GM23338 (cell line): ENCODE data around the gene CHRNB2. TPM values are rescaled to one million over a fixed set of nuclear protein-coding genes. Genes with fewer than 3 reads are reported as not detected.

Experiments used
- ATAC-seq: fragments of 200-7000 bp; cut with Tn5 transposase; 3 replicates; pipeline ENCODE4 v1.9.1; 2020
- DNase-seq: peaks from one replicate; pipeline ENCODE4 v3.0.0-alpha.2; 2015; ENCODE audit warnings: low spot score
- H2AFZ ChIP-seq: fragments of 200-600 bp; sonication (generic); 2 replicates; pipeline ENCODE4 v1.8.0; 2016; ENCODE audit warnings: antibody characterized with exemption, mild to moderate bottlenecking, moderate library complexity
- H3F3A ChIP-seq: fragments of 200-600 bp; sonication (generic); replicated peaks from 2 replicates; pipeline ENCODE4 v1.8.0; 2017; ENCODE audit warnings: antibody characterized with exemption, mixed run types, low read depth
- H3K27ac ChIP-seq: fragments of 200-600 bp; sonication (generic); 2 replicates; pipeline ENCODE4 v1.6.1; 2016; ENCODE audit warnings: low read depth
- H3K27me3 ChIP-seq: fragments of 200-600 bp; sonication (generic); 2 replicates; pipeline ENCODE4 v1.8.0; 2016; ENCODE audit warnings: mild to moderate bottlenecking, mixed run types, moderate library complexity; ENCODE audit not compliant: insufficient read depth
- H3K36me3 ChIP-seq: fragments of 200-600 bp; sonication (generic); 2 replicates; pipeline ENCODE4 v1.8.0; 2016; ENCODE audit warnings: mild to moderate bottlenecking; ENCODE audit not compliant: insufficient read depth
- H3K4me1 ChIP-seq: fragments of 200-600 bp; sonication (generic); 2 replicates; pipeline ENCODE4 v1.8.0; 2016; ENCODE audit warnings: mild to moderate bottlenecking, moderate library complexity; ENCODE audit not compliant: insufficient read depth
- H3K4me2 ChIP-seq: fragments of 200-600 bp; sonication (generic); 2 replicates; pipeline ENCODE4 v1.7.1; 2017; ENCODE audit warnings: mixed run types
- H3K4me3 ChIP-seq: fragments of 200-600 bp; sonication (generic); 2 replicates; pipeline ENCODE4 v1.6.1; 2016; ENCODE audit warnings: mixed run types
- H3K79me2 ChIP-seq: fragments of 200-600 bp; sonication (generic); replicated peaks from 2 replicates; pipeline ENCODE4 v1.8.0; 2017; ENCODE audit warnings: mild to moderate bottlenecking; ENCODE audit not compliant: insufficient read depth
- H3K9me2 ChIP-seq: fragments of 200-600 bp; sonication (generic); 2 replicates; pipeline ENCODE4 v1.8.0; 2017; ENCODE audit not compliant: insufficient read depth
- H4K20me1 ChIP-seq: fragments of 200-600 bp; sonication (generic); replicated peaks from 2 replicates; pipeline ENCODE4 v1.8.0; 2017; ENCODE audit warnings: mild to moderate bottlenecking; ENCODE audit not compliant: insufficient read depth
- H3K27ac Mint-ChIP-seq: 2 replicates; pipeline ENCODE4 v1.8.0; 2020; ENCODE audit warnings: inconsistent platforms, mild to moderate bottlenecking, moderate library complexity, mixed read lengths
- H3K27me3 Mint-ChIP-seq: 3 replicates; pipeline ENCODE4 v1.8.0; 2022; ENCODE audit warnings: low read depth, mild to moderate bottlenecking, moderate library complexity, mixed read lengths, inconsistent platforms; ENCODE audit not compliant: insufficient read depth, poor library complexity
- H3K36me3 Mint-ChIP-seq: 3 replicates; pipeline ENCODE4 v1.8.0; 2021; ENCODE audit warnings: low read depth, mild to moderate bottlenecking, inconsistent platforms, moderate library complexity, mixed read lengths
- H3K4me1 Mint-ChIP-seq: 3 replicates; pipeline ENCODE4 v1.8.0; 2020; ENCODE audit warnings: mild to moderate bottlenecking, inconsistent platforms, mixed read lengths
- H3K4me3 Mint-ChIP-seq: 3 replicates; pipeline ENCODE4 v1.8.0; 2021; ENCODE audit warnings: moderate library complexity, mild to moderate bottlenecking, inconsistent platforms, mixed read lengths
- H3K9me3 Mint-ChIP-seq: 3 replicates; pipeline ENCODE4 v1.8.0; 2020; ENCODE audit warnings: moderate library complexity, mild to moderate bottlenecking, inconsistent platforms, mixed read lengths
- CREB1 ChIP-seq: fragments of 250-450 bp; sonication (Bioruptor Pico); IDR thresholded peaks from 2 replicates; pipeline ENCODE4 v1.5.0; 2020; ENCODE audit warnings: low read depth, mild to moderate bottlenecking, moderate library complexity
- CTCF ChIP-seq, 2 experiments: fragments of 200-600 bp in 1 of 2; sonication (generic) in 1 of 2; conservative IDR thresholded peaks; 2 replicates each; pipeline versions ENCODE4 v1.5.1 to v1.6.1; 2016 to 2017; ENCODE audit warnings: antibody characterized with exemption in 2 of 2, low read depth in 2 of 2, mild to moderate bottlenecking in 2 of 2, moderate library complexity in 1 of 2
- ETS1 ChIP-seq: IDR thresholded peaks from 2 replicates; pipeline ENCODE4 v1.6.1; 2016; ENCODE audit warnings: antibody characterized with exemption
- EZH2 ChIP-seq: fragments of 200-600 bp; sonication (generic); IDR thresholded peaks from one replicate; pipeline ENCODE4 v1.8.0; 2017; ENCODE audit warnings: antibody characterized with exemption, mild to moderate bottlenecking, low read depth; ENCODE audit not compliant: unreplicated experiment
- EZH2phosphoT487 ChIP-seq: fragments of 200-600 bp; sonication (generic); IDR thresholded peaks from one replicate; pipeline ENCODE4 v1.8.1; 2018; ENCODE audit warnings: antibody characterized with exemption; ENCODE audit not compliant: unreplicated experiment
- JUNB ChIP-seq: IDR thresholded peaks from one replicate; pipeline ENCODE4 v1.6.1; 2016; ENCODE audit warnings: antibody characterized with exemption; ENCODE audit not compliant: unreplicated experiment
- NANOG ChIP-seq: IDR thresholded peaks from 2 replicates; pipeline ENCODE4 v1.6.1; 2016; ENCODE audit warnings: antibody characterized with exemption, borderline replicate concordance
- POLR2AphosphoS5 ChIP-seq: IDR thresholded peaks from 2 replicates; pipeline ENCODE4 v1.6.1; 2016; ENCODE audit warnings: antibody characterized with exemption, low read depth
- REST ChIP-seq: IDR thresholded peaks from one replicate; pipeline ENCODE4 v1.6.1; 2018; ENCODE audit warnings: antibody characterized with exemption; ENCODE audit not compliant: unreplicated experiment
- STAT1 ChIP-seq: IDR thresholded peaks from one replicate; pipeline ENCODE4 v1.6.1; 2016; ENCODE audit warnings: antibody characterized with exemption; ENCODE audit not compliant: unreplicated experiment
- ZNF114 ChIP-seq: fragments of 250-450 bp; sonication (Bioruptor Pico); IDR thresholded peaks from 2 replicates; pipeline ENCODE4 v1.5.0; 2020; ENCODE audit warnings: mild to moderate bottlenecking, moderate library complexity
- ZNF331 ChIP-seq: fragments of 250-450 bp; sonication (Bioruptor Pico); IDR thresholded peaks from 2 replicates; pipeline ENCODE4 v1.5.0; 2020; ENCODE audit warnings: low read depth, mild to moderate bottlenecking, moderate library complexity
- ZNF462 ChIP-seq: fragments of 250-450 bp; sonication (Bioruptor Pico); IDR thresholded peaks from 2 replicates; pipeline ENCODE4 v1.5.0; 2020; ENCODE audit warnings: mild to moderate bottlenecking, moderate library complexity
- polyA plus RNA-seq: library from polyadenylated mRNA; unstranded; fragments of >200 nt; fragmentation: Nextera tagmentation; extraction: Ambion mirVana; gene quantifications from 2 replicates; pipeline ENCODE4 v1.2.1, GENCODE V29; 2016
- total RNA-seq: library from RNA; depleted of rRNA; stranded (reverse); fragments of >200 nt; shearing (Covaris generic); gene quantifications from 2 replicates; pipeline ENCODE4 v1.2.3, GENCODE V29; 2014

The CHRNB2 gene
- total and polyA plus RNA-seq, 2 experiments from 2014 or later, result 0.73 to 3.6 TPM

GRCh38 chr1:154524881-154525280, 42.7 kb upstream of the CHRNB2 start:
- no peak for ATAC-seq
- no peak overlapping the region for H3K4me3 Mint-ChIP-seq
- H3K9me2 ChIP-seq, result no peaks in the 10 kb centered on the region

More at GRCh38 chr1:154524881-154525280, 42.7 kb upstream of the CHRNB2 start:
- H3K4me2 ChIP-seq, result no peak overlapping the region
- no peaks in the 10 kb centered on the region for H3K4me1 ChIP-seq
- H3K36me3 Mint-ChIP-seq, result no peaks in the 10 kb centered on the region
- H3K9me3 Mint-ChIP-seq, result no peaks in the 10 kb centered on the region; the same call in 2 of the 3 replicates
- H3K79me2 ChIP-seq, result no peaks in the 10 kb centered on the region
- no peak overlapping the region for H2AFZ ChIP-seq
- H3K27me3 Mint-ChIP-seq, result no peaks in the 10 kb centered on the region
- no peak overlapping the region for H3K4me3 ChIP-seq
- H3K4me1 Mint-ChIP-seq, result no peaks in the 10 kb centered on the region
- H3K36me3 ChIP-seq, result no peaks in the 10 kb centered on the region
- TF ChIP-seq REST (no peak), POLR2AphosphoS5 (no peak), ZNF114 (CRISPR knock-in tag) (no peak), EZH2phosphoT487 (no peak), ZNF462 (CRISPR knock-in tag) (no peak), CREB1 (no peak), EZH2 (no peak), STAT1 (no peak), JUNB (no peak), ETS1 (no peak), CTCF (conservative IDR thresholded peaks at IDR 0.05; ENCODE audit: low read depth in 2 of 2) (no peak), NANOG (no peak), ZNF331 (CRISPR knock-in tag) (no peak)
- no peaks in the 10 kb centered on the region for H3K27me3 ChIP-seq
- H3K27ac Mint-ChIP-seq, result no peak overlapping the region
- DNase-seq, result no peak
- no peaks in the 10 kb centered on the region for H4K20me1 ChIP-seq
- H3K27ac ChIP-seq, result no peak overlapping the region
- H3F3A ChIP-seq, result no peaks in the 10 kb centered on the region
